T-helper 2 cell (primary cell): ENCODE measurements around the gene FGGY.
"Not testable (repeated sequence)": the region's sequence is repeated elsewhere in the genome, so short reads cannot be mapped to it uniquely, and the experiment has no call there.

Experiments used
- DNase-seq, 5 experiments: peaks; one replicate each; pipeline versions ENCODE4 v3.0.0 to v3.0.0-alpha.2; 2012 to 2022

Gene FGGY

GRCh38 chr1:59516881-59517280, 220.0 kb downstream of the FGGY start:
- no peak for DNase-seq

GRCh38 chr1:59520194-59520593, 223.3 kb downstream of the FGGY start:
- DNase-seq = no peak

- DNase-seq = no peak
These were observed 224.0 kb downstream of the FGGY start for GRCh38 chr1:59520827-59521418.

DNA sequence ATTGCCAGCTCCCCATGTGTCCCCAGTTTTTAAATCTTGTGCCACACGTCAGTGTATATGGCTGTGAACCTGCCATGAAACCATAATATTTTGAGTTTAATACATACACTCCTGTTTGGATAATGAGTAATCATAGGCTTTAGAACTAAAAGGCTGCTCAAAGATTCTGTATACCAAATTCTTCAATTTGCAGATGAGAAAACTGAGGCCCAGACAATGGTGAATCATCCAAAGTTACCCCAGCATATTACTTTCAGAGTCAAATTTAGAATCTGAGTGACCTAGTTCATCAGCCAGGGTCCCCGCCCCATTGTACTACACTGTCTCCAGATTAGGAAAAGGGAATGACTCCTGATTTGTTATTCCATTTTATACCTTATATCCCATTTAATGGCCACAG, 224.6 kb downstream of the FGGY start:
- DNase-seq = no peak

- DNase-seq = no peak
These were observed 226.1 kb downstream of the FGGY start for GRCh38 chr1:59522925-59523505.

DNA sequence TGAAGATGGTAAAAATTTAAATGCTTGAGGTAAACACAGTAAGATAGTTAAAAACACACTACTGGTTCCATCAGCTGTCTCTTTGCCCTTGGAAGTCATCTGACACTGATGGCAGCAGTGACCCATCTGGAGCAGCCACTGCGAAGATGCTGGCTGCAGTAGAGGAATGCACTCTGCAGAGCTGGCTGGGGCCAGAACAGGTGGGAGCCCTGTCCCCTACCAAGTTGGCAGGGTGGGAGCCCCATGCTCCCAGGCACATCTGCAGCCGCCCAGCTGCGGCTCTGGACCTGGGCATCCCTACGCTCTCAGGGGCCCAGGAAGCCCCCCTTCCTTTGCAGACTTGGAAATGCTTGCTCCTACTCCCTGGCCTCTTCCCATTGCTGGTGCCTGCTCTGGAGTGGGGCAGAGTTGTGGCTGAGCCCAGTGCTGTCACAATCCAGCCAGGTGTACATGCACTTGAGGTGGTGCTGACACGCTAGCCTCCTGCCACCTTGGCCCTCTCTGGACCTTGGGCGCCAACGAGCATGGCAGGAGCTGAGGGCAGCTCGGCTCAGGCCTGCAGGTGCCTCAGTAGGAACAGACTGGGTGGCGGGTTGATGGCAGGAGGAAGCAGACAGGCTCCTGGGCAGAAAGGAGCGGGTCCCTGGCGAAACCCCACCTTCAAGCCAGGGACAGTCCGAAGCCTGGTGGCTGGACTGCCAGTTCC, 227.0 kb downstream of the FGGY start:
- DNase-seq = no peak

DNA sequence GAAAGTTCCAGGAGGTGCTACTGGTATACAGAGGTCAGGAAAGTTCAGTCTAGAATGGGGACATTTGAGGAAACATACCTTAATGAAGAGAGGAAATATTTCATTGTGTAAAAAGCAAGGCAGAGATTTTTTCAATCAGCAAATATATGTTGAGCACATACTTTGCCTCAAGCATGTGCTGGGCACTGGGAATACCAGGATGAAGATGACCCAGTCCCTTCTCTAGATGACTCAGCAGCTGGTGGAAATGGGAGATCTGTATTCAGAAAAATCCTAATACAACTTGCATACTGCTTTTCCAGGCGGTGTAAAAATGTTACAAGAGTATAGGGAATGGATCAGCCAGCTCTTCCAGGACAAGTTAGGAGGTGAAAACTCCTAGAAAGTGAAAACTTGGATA, 229.3 kb downstream of the FGGY start:
- no peak for DNase-seq

DNA sequence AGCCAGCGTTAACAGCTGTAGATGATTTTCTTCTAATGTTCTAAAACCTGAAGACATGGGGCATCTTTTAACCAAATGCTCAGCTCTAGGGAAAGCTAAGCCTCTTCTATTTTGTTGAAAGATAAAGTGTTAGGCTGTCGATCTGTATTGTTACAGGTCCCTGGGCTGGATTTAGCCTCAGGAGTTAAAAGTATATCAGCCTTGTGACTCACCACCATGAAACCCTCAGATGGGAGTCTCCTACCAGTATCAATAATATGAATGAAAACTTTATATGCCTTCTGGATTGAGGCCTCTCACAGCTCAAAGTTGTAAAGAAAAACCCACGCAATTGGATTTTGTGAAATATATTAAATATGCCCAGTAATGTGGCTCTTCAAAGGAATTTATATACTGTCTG, 231.6 kb downstream of the FGGY start:
- no peak for DNase-seq

DNA sequence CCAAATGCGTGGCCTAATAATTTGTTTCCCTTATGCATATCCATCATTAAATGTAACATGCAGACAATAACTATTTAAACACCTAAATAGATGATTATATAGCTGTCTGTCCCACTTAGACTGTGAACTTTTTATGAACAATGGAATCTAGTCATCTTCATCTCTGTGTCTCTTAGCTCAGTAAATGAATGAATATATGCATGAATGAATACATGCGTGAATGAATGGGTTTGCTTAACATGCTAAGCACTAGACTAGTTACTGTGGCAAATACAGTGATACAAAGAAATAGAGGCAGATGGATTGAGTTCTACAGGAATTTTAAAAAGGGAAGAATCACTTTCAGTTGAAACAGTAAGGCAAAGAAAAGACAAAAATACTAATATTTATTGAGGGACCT, 232.0 kb downstream of the FGGY start:
- no peak for DNase-seq

DNA sequence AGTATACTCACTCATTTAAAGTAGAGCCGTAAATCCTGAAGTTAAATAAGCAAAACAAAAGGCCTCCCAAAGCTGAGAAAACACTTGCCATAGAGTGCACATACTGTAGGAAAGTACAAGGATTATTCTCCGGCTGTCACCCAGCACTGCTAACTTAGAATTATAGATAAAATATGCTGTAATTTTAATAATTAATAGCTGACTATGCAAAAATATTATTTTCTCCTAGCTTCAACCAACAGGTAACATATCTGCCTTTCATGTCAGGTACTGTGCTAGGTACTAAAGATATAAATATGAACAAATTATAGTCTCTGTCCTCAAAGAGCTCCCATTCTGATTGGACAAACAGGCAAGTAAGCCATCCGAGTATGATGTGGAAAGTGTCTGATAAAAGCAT, 233.2 kb downstream of the FGGY start:
- no peak for DNase-seq

DNA sequence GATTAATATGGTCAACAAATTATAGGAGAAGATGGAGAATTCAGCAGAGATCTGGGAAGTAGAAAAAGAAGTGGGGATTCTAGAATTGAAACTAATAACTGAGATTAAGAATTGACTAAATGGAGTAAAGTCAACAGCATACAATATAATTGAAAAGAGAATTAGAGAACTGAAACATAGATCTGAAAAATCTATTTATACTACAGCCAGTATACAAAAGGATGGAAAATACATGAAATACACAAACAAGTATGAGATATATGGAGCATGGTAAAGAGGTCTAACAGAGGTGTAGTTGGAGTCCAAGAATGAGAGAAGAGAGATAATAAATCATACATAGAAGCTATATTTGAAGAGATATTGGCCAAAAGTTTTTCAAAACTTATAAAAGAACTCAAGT, 235.2 kb downstream of the FGGY start:
- DNase-seq = no peak

- not testable (repeated sequence) for DNase-seq
These were observed 241.6 kb downstream of the FGGY start for GRCh38 chr1:59538476-59538875.

DNA sequence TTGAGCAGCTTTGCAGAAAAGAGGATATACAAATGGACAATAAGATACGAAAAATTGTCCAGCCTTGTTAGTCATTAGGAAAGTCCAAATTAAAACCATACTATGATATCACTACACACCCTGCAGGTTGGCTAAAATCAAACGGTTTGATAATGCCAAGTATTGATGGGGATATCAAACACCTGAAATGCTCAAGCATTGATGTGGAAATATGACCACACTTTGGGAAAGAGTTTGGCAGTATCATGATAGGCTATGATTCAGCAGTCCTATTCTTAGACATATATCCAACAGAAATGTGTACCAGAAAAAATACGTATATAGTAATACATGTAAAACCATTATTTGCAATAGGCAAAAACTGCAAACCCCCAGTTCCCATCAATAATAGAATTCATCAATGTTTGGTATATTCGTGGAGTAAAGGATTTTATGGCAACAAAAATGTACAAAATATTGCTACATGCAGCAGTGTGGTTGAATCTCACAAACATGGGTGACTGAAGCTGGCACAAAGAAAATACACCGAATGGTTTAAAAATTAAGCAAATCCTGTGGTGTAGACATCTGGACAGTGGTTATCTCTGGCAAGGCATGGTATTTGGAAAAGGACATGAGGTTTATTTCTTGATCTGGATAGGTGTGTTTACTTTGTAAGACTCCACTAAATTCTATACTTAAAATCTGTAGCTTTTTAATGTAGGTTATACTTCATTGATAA, 243.2 kb downstream of the FGGY start:
- DNase-seq = no peak

GRCh38 chr1:59541161-59541560, 244.3 kb downstream of the FGGY start:
- DNase-seq = no peak

DNA sequence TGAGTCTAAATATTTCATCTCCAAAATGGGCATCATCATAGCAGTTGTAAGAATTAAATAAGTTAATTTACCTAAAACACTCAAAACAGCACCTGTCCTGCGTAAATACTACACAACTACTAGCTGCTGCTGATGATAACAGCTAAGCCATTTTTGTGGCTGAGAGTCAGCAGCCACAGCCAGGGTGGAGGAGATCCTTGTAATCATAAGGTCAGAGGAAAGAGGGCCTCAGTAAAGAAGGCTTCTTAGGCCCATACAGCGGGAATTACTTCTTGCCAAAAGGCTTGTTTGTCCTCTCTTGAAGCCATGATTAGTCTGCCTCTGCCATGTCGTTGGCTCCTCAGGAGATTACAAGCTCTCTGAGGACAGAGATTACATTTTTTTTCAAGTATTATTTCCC, 245.0 kb downstream of the FGGY start:
- DNase-seq = no peak

- DNase-seq = no peak
These were observed 246.3 kb downstream of the FGGY start for GRCh38 chr1:59543211-59543668.

GRCh38 chr1:59544615-59545293, 247.9 kb downstream of the FGGY start:
- no peak for DNase-seq

GRCh38 chr1:59545830-59546229, 248.9 kb downstream of the FGGY start:
- DNase-seq = no peak

DNA sequence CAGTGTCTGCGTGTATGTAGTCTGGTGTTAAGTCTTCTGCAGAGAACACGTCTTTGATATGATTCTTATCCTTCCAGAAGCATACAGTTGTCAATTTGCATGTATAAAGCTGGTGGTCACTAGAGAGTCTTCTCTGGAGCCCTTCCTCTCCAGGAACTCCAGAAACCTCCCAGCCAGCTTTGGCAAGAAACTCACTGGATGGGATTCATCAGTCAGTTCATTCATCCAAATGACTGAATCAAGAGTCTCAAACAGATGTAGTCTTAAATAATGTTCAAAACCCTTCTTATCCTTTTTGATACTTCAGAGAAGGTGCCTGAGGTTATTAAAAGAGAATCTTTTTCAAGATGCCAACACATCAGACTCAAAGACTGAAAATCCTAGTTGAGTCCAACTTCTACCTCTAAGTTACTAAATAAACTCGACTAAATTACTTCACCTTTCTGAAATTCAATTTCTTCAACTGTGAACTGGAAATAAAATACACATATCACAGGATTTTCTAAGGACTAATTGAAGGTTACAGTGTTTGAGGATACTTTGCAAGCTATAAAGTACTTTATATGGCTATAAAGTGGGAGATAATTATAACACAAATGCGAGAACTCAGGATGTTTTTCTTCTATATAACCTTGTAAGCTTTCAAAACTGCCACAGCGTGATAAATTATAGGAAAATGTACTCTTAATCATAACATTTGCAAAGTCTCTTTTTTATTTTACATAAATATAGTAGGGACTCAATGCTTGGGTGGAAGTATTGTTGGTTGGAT, 252.4 kb downstream of the FGGY start:
- DNase-seq = no peak

- DNase-seq = no peak
These were observed 253.0 kb downstream of the FGGY start for GRCh38 chr1:59549903-59550302.

DNA sequence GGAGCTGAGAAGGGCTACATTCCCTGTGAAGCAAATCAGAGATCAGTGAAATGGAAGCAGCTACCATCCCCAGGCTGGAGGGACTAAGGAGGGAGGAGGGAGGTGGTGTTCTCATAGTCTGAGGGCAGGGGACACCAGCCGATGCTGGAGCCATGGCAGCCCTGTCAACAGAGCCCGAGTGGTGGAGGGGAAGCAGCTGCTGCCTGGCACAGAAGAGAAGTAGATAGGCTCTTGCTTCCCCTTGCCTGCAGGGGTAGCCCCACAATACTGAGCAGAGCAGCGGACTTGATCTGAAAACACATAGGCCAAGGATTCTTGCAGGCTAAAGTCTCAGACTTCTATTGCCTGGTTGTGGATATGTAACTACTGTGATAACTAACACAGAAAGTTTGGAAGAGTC, 255.1 kb downstream of the FGGY start:
- no peak for DNase-seq

DNA sequence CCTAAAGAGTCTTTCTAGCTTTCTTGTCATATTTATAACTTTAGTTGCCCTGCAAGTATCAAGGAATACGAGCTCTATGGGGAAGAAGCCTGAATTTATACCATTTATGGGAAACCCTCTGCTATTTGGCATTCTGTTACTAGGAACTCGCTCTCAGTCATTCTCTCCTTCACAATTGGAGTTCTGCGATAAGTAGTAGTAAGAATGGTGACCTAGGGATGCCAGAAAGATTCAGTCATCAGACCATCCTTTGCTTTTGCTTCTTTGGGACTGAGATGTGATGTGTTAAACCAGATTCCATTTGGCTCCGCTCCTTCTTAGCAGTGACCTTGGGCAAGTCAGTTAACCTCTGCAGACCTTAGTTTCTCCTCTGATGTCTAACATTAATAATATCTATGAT, 256.5 kb downstream of the FGGY start:
- DNase-seq = no peak
